NCI-H226 (cell line): Measurements from ENCODE around the gene STAG2.
"Not testable (repeated sequence)": the region's sequence is repeated elsewhere in the genome, so short reads cannot be mapped to it uniquely, and the experiment has no call there.

ENCODE experiments used
- DNase-seq: peaks from one replicate; pipeline ENCODE4 v3.0.0-alpha.2; 2015

The STAG2 gene

GRCh38 chrX:124045109-124045508 is 83.6 kb downstream of the STAG2 start:
- no peak for DNase-seq

- DNase-seq = not testable (repeated sequence)
Observed at GRCh38 chrX:124084417-124084816, 122.9 kb downstream of the STAG2 start.

- no peak for DNase-seq
Observed at GRCh38 chrX:124085063-124085462, 123.6 kb downstream of the STAG2 start.

- DNase-seq = no peak
Observed at GRCh38 chrX:124086411-124086810, 124.9 kb downstream of the STAG2 start.

- DNase-seq = no peak
Observed at GRCh38 chrX:124087000-124087746, 125.7 kb downstream of the STAG2 start.

- no peak for DNase-seq
Observed at GRCh38 chrX:124093222-124093621, 131.7 kb downstream of the STAG2 start.

- DNase-seq = no peak
Observed at GRCh38 chrX:124097116-124097515, 135.6 kb downstream of the STAG2 start.

GRCh38 chrX:124098089-124098488 is 136.6 kb downstream of the STAG2 start:
- DNase-seq = no peak

- DNase-seq = no peak
Observed at GRCh38 chrX:124103966-124104365, 142.5 kb downstream of the STAG2 start.

GRCh38 chrX:124104512-124104911 is 143.0 kb downstream of the STAG2 start:
- DNase-seq = not testable (repeated sequence)

- no peak for DNase-seq
Observed at GRCh38 chrX:124113621-124114600, 152.4 kb downstream of the STAG2 start.

GRCh38 chrX:124117325-124117724 is 155.8 kb downstream of the STAG2 start:
- no peak for DNase-seq

GRCh38 chrX:124125471-124125870 is 164.0 kb downstream of the STAG2 start:
- no peak for DNase-seq

GRCh38 chrX:124127496-124127895 is 166.0 kb downstream of the STAG2 start:
- no peak for DNase-seq

GRCh38 chrX:124132437-124132836 is 170.9 kb downstream of the STAG2 start:
- not testable (repeated sequence) for DNase-seq

- DNase-seq = no peak
Observed at GRCh38 chrX:124145749-124146148, 184.2 kb downstream of the STAG2 start.

GRCh38 chrX:124151195-124151594 is 189.7 kb downstream of the STAG2 start:
- no peak for DNase-seq
